GM04504 (cell line): ENCODE measurements around the gene PON2.

Experiments used
- DNase-seq: peaks from one replicate; pipeline ENCODE4 v3.0.0-alpha.2; 2012; ENCODE audit warnings: low read depth

PON2 gene

GRCh38 chr7:95444796-95445195 lies 10.0 kb upstream of the PON2 start:
- no peak for DNase-seq

GRCh38 chr7:95441042-95441823 lies 6.4 kb upstream of the PON2 start:
- DNase-seq: no peak

GRCh38 chr7:95440394-95441038 lies 5.7 kb upstream of the PON2 start:
- no peak for DNase-seq

GRCh38 chr7:95436407-95436806 lies 1.6 kb upstream of the PON2 start:
- DNase-seq: no peak

- DNase-seq: no peak
Measured at GRCh38 chr7:95435422-95435780, 573 bp upstream of the PON2 start.

- no peak for DNase-seq
Measured at GRCh38 chr7:95433952-95434556, 774 bp downstream of the PON2 start.

- no peak for DNase-seq
Measured at GRCh38 chr7:95433129-95433528, 1.7 kb downstream of the PON2 start.

- DNase-seq: no peak
Measured at GRCh38 chr7:95432606-95433005, 2.2 kb downstream of the PON2 start.

- DNase-seq: no peak
Measured at GRCh38 chr7:95430864-95431263, 4.0 kb downstream of the PON2 start.

GRCh38 chr7:95429241-95429990 lies 5.4 kb downstream of the PON2 start:
- DNase-seq: no peak

GRCh38 chr7:95427914-95428516 lies 6.8 kb downstream of the PON2 start:
- DNase-seq: no peak

GRCh38 chr7:95427166-95427565 lies 7.7 kb downstream of the PON2 start:
- DNase-seq: no peak

GRCh38 chr7:95425694-95426093 lies 9.1 kb downstream of the PON2 start:
- DNase-seq: no peak

GRCh38 chr7:95424716-95425115 lies 10.1 kb downstream of the PON2 start:
- no peak for DNase-seq

- no peak for DNase-seq
Measured at GRCh38 chr7:95421847-95422444, 12.9 kb downstream of the PON2 start.

GRCh38 chr7:95421000-95421846 lies 13.6 kb downstream of the PON2 start:
- DNase-seq: no peak

- no peak for DNase-seq
Measured at GRCh38 chr7:95412075-95412474, 22.8 kb downstream of the PON2 start.

GRCh38 chr7:95411666-95412065 lies 23.2 kb downstream of the PON2 start:
- no peak for DNase-seq

GRCh38 chr7:95411036-95411435 lies 23.8 kb downstream of the PON2 start:
- no peak for DNase-seq

GRCh38 chr7:95407751-95408150 lies 27.1 kb downstream of the PON2 start:
- DNase-seq: no peak

- no peak for DNase-seq
Measured at GRCh38 chr7:95405800-95406199, 29.0 kb downstream of the PON2 start.
